Lower leg skin (tissue), 4 donors: Measurements from ENCODE around the gene EVI5. TPM values are rescaled to one million over a fixed set of nuclear protein-coding genes. Genes with fewer than 3 reads are reported as not detected.
"Not testable (repeated sequence)": the region's sequence is repeated elsewhere in the genome, so short reads cannot be mapped to it uniquely, and the experiment has no call there.

Experiments
- DNase-seq, 2 donors: peaks; one replicate each; pipeline ENCODE4 v3.0.0-alpha.2; 2019; ENCODE audit warnings: low spot score in 2 of 2
- H3K4me3 ChIP-seq: fragments of 200-600 bp; sonication (generic); 2 replicates; pipeline ENCODE4 v1.5.1; 2017; ENCODE audit warnings: mild to moderate bottlenecking, low read depth; ENCODE audit not compliant: poor library complexity, severe bottlenecking
- POLR2A ChIP-seq, 2 donors: fragments of 450-650 bp; IDR thresholded peaks; one replicate each; pipeline ENCODE4 v1.6.1; 2016 to 2017; ENCODE audit warnings: antibody characterized with exemption in 2 of 2, mild to moderate bottlenecking in 1 of 2, moderate library complexity in 1 of 2
- WGBS, 2 donors: methylation state at CpG; one replicate each; pipeline ENCODE4 v1.1.5; 2018; 5-methylcytosine and 5-hydroxymethylcytosine counted together
- intact Hi-C: fragments of 100-400 bp; cut with DNase I; formaldehyde crosslinking; loops from one replicate; pipeline ENCODE4 v1.15.0; 2023; ENCODE audit warnings: low total_unique reads
- total RNA-seq, 4 donors: library from RNA; depleted of rRNA; stranded (reverse); fragments of >200 nt; gene quantifications; one replicate each; pipeline ENCODE4 v1.1.0, GENCODE V29; 2016
- TF ChIP-seq, protein P1 (sequence below), 3 donors: fragments of 450-650 bp; IDR thresholded peaks; one replicate each; pipeline ENCODE4 v1.5.1; 2016; ENCODE audit warnings: antibody characterized with exemption in 3 of 3, mild to moderate bottlenecking in 3 of 3, moderate library complexity in 2 of 3

EVI5 gene
- total RNA-seq, 4 donors from 2014 or later, result 14.2 to 26.3 (median 21.4) TPM

DNA sequence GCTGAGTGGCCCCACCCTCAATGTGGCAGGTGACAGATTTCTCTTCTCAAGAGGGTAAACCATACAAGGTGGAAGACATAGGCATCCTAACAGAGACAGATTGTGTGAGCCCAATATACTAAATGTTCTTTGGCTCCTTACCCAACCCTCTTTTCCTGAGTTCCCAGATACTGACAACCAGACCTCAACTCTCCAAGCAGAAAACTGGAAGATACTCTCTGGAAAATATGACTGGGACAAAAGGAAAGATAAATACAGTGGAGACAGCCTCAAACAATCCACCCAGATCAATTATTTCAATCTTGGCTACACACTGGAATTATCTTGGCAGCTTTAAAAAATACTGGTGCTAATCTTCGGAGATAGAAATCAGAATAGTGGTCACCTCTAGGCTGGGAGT, 6.5 kb downstream of the EVI5 start:
- TF ChIP-seq, protein P1, sequence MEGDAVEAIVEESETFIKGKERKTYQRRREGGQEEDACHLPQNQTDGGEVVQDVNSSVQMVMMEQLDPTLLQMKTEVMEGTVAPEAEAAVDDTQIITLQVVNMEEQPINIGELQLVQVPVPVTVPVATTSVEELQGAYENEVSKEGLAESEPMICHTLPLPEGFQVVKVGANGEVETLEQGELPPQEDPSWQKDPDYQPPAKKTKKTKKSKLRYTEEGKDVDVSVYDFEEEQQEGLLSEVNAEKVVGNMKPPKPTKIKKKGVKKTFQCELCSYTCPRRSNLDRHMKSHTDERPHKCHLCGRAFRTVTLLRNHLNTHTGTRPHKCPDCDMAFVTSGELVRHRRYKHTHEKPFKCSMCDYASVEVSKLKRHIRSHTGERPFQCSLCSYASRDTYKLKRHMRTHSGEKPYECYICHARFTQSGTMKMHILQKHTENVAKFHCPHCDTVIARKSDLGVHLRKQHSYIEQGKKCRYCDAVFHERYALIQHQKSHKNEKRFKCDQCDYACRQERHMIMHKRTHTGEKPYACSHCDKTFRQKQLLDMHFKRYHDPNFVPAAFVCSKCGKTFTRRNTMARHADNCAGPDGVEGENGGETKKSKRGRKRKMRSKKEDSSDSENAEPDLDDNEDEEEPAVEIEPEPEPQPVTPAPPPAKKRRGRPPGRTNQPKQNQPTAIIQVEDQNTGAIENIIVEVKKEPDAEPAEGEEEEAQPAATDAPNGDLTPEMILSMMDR (IDR thresholded peaks at IDR 0.05), result no peak
- TF ChIP-seq POLR2A (IDR thresholded peaks at IDR 0.05), result no peak
- WGBS, 2 donors, result 69 to 79% methylated on average over 1 of the region's 1 CpG
- no peak overlapping the region for H3K4me3 ChIP-seq
- intact Hi-C loops, result no loop called here
- no peak for DNase-seq

DNA sequence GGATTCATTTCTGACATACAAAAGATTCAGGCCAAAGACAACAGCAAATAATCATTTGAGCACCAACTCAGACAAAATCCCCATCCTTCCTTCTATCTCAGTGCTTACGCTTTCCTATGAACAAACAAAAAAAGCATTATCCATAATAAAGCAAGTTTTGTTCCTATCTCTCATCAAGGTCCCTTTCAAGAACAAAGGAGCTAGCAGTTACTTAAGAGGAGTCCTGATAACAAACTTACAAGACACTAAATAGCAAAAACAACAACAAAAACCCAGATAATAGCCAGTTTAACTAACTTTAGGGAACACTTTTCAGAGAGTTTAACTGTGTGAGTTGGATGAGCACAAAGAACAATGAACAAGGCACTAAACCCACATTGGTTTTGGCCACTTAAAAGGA, 10.5 kb downstream of the EVI5 start:
- no peak for DNase-seq
- intact Hi-C loops, result no loop called here
- no peak overlapping the region for H3K4me3 ChIP-seq
- 80 to 93% methylated on average over 1 of the region's 1 CpG for WGBS, 2 donors
- TF ChIP-seq, protein P1 (IDR thresholded peaks at IDR 0.05), result no peak
- no peak for TF ChIP-seq POLR2A (IDR thresholded peaks at IDR 0.05)

- 84 to 95% methylated on average over 2 of the region's 2 CpGs for WGBS, 2 donors
- H3K4me3 ChIP-seq, DNase-seq, intact Hi-C loops: not testable (repeated sequence)
Observed at GRCh38 chr1:92773749-92774148, 11.2 kb downstream of the EVI5 start.

DNA sequence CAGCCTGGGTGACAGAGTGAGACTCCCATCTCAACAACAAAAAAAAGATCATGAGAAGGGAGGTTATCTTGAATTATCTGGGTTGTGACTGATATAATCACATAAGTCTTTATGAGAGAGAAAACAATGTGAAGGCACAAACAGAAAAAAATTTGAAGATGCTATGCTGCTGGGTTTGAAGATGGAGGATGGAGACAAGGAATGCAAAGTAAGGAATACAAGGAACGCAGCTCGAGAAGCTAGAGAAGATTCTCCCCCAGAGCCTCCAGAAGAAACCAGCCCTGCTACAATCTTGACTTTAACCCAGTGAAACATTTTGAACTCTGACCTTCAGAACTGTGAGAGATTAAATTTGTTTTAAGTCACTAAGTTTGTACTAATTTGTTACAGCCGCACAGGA, 15.1 kb downstream of the EVI5 start:
- WGBS, 2 donors, result 86 to 87% methylated on average over 3 of the region's 3 CpGs
- intact Hi-C loops, result no loop called here
- TF ChIP-seq, protein P1 (IDR thresholded peaks at IDR 0.05), result no peak
- TF ChIP-seq POLR2A (IDR thresholded peaks at IDR 0.05), result no peak
- no peak for DNase-seq
- no peak overlapping the region for H3K4me3 ChIP-seq

DNA sequence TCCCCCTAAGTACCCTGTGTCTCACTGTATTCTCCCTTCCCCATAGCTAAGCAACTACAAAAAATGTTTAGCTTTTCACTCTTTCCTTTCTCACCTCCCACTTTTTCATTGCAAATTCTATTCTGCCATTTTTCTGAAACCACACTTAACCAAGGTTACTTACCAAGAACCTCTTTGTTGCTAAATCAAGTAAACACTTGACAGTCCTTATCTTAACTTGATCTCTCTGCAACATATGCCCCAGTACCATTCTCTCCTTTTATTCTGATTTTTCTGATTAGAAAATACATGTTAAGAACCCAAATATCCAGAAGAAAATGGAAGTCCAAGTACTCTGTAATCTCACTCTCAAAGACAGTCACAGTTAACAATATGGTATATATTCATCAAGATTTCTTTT, 16.0 kb downstream of the EVI5 start:
- H3K4me3 ChIP-seq, result no peak overlapping the region
- no peak for DNase-seq
- TF ChIP-seq, protein P1 (IDR thresholded peaks at IDR 0.05), result no peak
- no peak for TF ChIP-seq POLR2A (IDR thresholded peaks at IDR 0.05)
- intact Hi-C loops, result no loop called here

GRCh38 chr1:92768296-92768695, 16.6 kb downstream of the EVI5 start:
- TF ChIP-seq POLR2A (IDR thresholded peaks at IDR 0.05), result no peak
- TF ChIP-seq, protein P1 (IDR thresholded peaks at IDR 0.05), result no peak
- intact Hi-C loops, result no loop called here
- no peak for DNase-seq
- 86 to 98% methylated on average over 2 of the region's 2 CpGs for WGBS, 2 donors
- H3K4me3 ChIP-seq, result no peak overlapping the region
